Thyroid gland (tissue), 4 donors: Measurements from ENCODE around the gene XAF1.

Source experiments
- POLR2A ChIP-seq, 2 donors: fragments of 450-650 bp; IDR thresholded peaks; one replicate each; pipeline ENCODE4 v1.6.1; 2017; ENCODE audit warnings: antibody characterized with exemption in 2 of 2, mild to moderate bottlenecking in 2 of 2, moderate library complexity in 1 of 2
- TF ChIP-seq, protein P1 (sequence below), 6 experiments: fragments of 200-600 bp in 3 of 6; fragments of 450-650 bp in 3 of 6; sonication (generic) in 3 of 6; IDR thresholded peaks; one replicate each; pipeline ENCODE4 v1.5.1; 2016 to 2019; ENCODE audit warnings: antibody characterized with exemption in 6 of 6, mild to moderate bottlenecking in 2 of 6, inconsistent platforms in 1 of 6, moderate library complexity in 1 of 6

DNA sequence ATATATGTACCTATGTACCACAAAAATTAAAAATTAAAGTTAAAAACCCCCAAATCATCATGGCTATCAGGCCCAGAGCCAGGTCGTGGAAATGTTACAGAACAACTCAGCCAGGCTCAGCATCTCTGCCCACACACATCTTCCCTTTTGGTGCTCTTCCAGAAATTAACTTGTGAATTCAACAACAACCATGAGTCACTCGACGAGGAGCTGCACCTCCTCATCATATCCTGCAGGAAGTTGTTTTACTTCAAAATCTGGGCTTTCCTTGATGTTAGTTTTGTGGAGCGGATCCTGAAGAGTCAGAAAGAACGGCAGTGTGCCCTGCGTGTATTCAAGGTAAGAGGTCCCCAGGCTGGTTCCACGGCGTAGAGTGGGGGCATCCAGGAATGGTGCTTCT, 30.8 kb downstream of the XAF1 start:
- TF ChIP-seq, protein P1, sequence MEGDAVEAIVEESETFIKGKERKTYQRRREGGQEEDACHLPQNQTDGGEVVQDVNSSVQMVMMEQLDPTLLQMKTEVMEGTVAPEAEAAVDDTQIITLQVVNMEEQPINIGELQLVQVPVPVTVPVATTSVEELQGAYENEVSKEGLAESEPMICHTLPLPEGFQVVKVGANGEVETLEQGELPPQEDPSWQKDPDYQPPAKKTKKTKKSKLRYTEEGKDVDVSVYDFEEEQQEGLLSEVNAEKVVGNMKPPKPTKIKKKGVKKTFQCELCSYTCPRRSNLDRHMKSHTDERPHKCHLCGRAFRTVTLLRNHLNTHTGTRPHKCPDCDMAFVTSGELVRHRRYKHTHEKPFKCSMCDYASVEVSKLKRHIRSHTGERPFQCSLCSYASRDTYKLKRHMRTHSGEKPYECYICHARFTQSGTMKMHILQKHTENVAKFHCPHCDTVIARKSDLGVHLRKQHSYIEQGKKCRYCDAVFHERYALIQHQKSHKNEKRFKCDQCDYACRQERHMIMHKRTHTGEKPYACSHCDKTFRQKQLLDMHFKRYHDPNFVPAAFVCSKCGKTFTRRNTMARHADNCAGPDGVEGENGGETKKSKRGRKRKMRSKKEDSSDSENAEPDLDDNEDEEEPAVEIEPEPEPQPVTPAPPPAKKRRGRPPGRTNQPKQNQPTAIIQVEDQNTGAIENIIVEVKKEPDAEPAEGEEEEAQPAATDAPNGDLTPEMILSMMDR (IDR thresholded peaks at IDR 0.05) = no peak
- TF ChIP-seq POLR2A (IDR thresholded peaks at IDR 0.05) = no peak
